ENCODE measurements around the gene ADAMTS12. TPM values are rescaled to one million over a fixed set of nuclear protein-coding genes. Genes with fewer than 3 reads are reported as not detected.

ADAMTS12 gene
- polyA plus RNA-seq, 1 donor from 2014 or later, result 0.07 TPM

DNA sequence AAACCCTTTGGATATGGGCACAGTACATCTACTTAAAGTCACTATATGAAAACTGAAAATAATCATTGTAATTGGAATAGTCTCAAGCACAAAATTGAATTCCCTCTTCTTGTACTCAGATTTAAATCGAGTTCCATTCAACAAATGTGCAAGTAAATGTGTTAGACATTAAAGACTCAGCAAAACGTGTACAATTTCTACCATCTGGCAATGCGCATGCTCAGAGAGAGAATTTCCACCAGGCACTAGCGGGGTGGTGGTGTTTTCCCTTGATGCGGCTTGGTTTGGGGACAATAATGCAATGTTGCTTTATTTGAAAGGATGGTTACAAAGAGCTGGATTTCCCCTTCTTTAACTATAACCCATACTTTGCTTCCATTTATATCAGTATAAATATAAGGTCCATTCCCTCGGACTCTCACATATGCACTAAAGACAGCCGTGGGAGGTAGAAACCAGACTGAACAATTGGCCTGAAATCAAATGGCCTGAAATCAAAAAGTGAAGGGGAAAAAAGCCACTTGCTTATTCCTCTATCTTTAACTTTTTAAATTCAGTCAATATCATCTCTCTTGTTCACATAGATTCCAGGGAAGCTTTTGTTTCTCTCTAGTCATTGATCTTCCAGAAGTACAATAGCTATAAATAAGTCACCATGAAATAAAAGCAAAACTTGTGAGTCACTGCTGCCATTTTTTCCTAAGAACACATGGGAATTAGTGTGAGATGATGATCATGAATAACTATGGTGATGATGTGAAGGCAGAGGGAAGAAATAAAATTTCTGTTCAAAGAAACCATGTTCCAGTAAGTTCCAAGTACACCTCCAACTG is 59.2 kb downstream of the ADAMTS12 start:
- Histone ChIP-seq H3K9me3 (ENCODE audit: low read length) (no peaks in the 10 kb centered on the region), H4K20me1 (ENCODE audit: insufficient read depth) (no peaks in the 10 kb centered on the region), H3K4me2 (ENCODE audit: low read length) (no peak overlapping the region), H3K4me3 (ENCODE audit: low read length) (no peak overlapping the region), H3K36me3 (ENCODE audit: insufficient read depth, low read length) (no peaks in the 10 kb centered on the region), H3K9me2 (ENCODE audit: insufficient read depth, low read length) (no peaks in the 10 kb centered on the region), H3K79me2 (replicated peaks; ENCODE audit: insufficient read depth, low read length) (no peaks in the 10 kb centered on the region), H3K9ac (ENCODE audit: low read length) (no peak overlapping the region), H3K27me3 (ENCODE audit: insufficient read depth, low read depth, low read length) (no peaks in the 10 kb centered on the region), H3K27ac (ENCODE audit: low read length) (no peak overlapping the region), H2AFZ (ENCODE audit: low read depth, low read length) (no peak overlapping the region), H3F3A (ENCODE audit: insufficient read depth, low read length, poor library complexity, severe bottlenecking) (no peaks in the 10 kb centered on the region)
- TF ChIP-seq POLR2AphosphoS5 (IDR thresholded peaks at IDR 0.05) (peak; percentile 28), MXI1 (conservative IDR thresholded peaks at IDR 0.05; ENCODE audit: poor library complexity, severe bottlenecking) (no peak), REST (IDR thresholded peaks at IDR 0.05; ENCODE audit: borderline replicate concordance) (no peak)
- TF ChIP-seq, protein P1, sequence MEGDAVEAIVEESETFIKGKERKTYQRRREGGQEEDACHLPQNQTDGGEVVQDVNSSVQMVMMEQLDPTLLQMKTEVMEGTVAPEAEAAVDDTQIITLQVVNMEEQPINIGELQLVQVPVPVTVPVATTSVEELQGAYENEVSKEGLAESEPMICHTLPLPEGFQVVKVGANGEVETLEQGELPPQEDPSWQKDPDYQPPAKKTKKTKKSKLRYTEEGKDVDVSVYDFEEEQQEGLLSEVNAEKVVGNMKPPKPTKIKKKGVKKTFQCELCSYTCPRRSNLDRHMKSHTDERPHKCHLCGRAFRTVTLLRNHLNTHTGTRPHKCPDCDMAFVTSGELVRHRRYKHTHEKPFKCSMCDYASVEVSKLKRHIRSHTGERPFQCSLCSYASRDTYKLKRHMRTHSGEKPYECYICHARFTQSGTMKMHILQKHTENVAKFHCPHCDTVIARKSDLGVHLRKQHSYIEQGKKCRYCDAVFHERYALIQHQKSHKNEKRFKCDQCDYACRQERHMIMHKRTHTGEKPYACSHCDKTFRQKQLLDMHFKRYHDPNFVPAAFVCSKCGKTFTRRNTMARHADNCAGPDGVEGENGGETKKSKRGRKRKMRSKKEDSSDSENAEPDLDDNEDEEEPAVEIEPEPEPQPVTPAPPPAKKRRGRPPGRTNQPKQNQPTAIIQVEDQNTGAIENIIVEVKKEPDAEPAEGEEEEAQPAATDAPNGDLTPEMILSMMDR (IDR thresholded peaks at IDR 0.05; ENCODE audit: poor library complexity, severe bottlenecking), result no peak

GRCh38 chr5:33831041-33831440 is 60.7 kb downstream of the ADAMTS12 start:
- no peak overlapping the region for H3K4me2 ChIP-seq (ENCODE audit: low read length)
- H4K20me1 ChIP-seq (ENCODE audit: insufficient read depth), result no peaks in the 10 kb centered on the region
- H3K9ac ChIP-seq (ENCODE audit: low read length), result no peak overlapping the region
- H3K36me3 ChIP-seq (ENCODE audit: insufficient read depth, low read length), result no peaks in the 10 kb centered on the region
- no peaks in the 10 kb centered on the region for H3K9me3 ChIP-seq (ENCODE audit: low read length)
- H2AFZ ChIP-seq (ENCODE audit: low read depth, low read length), result no peak overlapping the region
- no peak overlapping the region for H3K4me3 ChIP-seq (ENCODE audit: low read length)
- H3K79me2 ChIP-seq (replicated peaks; ENCODE audit: insufficient read depth, low read length), result no peaks in the 10 kb centered on the region
- H3K27me3 ChIP-seq (ENCODE audit: insufficient read depth, low read depth, low read length), result no peaks in the 10 kb centered on the region
- H3K27ac ChIP-seq (ENCODE audit: low read length), result no peak overlapping the region
- TF ChIP-seq RAD21 (conservative IDR thresholded peaks at IDR 0.05), result no peak
- TF ChIP-seq EZH2 (IDR thresholded peaks at IDR 0.05; ENCODE audit: borderline replicate concordance, insufficient read depth, low read length, poor library complexity, severe bottlenecking), result no peak
- no peak for TF ChIP-seq MXI1 (conservative IDR thresholded peaks at IDR 0.05; ENCODE audit: poor library complexity, severe bottlenecking)
- TF ChIP-seq TAF1 (IDR thresholded peaks at IDR 0.05; ENCODE audit: low read depth), result no peak
- no peaks in the 10 kb centered on the region for H3K9me2 ChIP-seq (ENCODE audit: insufficient read depth, low read length)
- no peaks in the 10 kb centered on the region for H3F3A ChIP-seq (ENCODE audit: insufficient read depth, low read length, poor library complexity, severe bottlenecking)

DNA sequence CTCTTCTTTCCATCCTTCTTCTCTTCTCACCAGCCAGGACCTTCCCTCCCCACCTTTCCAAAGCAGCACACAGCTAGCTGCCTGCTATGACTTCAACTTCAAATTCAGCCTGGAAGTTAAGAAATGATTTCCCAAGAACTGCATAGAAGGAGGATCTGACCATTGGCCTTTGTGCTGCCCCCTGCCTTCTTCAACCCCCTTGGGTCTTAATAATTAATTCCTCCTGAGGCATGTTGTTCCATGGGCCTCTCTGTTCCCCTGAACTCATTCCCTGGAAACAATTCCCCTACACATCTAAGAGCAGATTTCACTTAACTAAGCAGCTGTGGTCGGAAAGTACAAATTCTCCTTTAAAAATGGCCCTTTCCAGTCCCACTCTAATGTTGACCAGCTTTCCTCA is 62.4 kb downstream of the ADAMTS12 start:
- Histone ChIP-seq H3K27ac (ENCODE audit: low read length) (no peak overlapping the region), H3K36me3 (ENCODE audit: insufficient read depth, low read length) (no peaks in the 10 kb centered on the region), H3K4me2 (ENCODE audit: low read length) (no peak overlapping the region), H3K4me3 (ENCODE audit: low read length) (no peak overlapping the region), H3K9me2 (ENCODE audit: insufficient read depth, low read length) (no peaks in the 10 kb centered on the region), H3K9ac (ENCODE audit: low read length) (no peak overlapping the region), H3K27me3 (ENCODE audit: insufficient read depth, low read depth, low read length) (no peaks in the 10 kb centered on the region), H3K79me2 (replicated peaks; ENCODE audit: insufficient read depth, low read length) (no peaks in the 10 kb centered on the region), H3K9me3 (ENCODE audit: low read length) (no peaks in the 10 kb centered on the region), H3F3A (ENCODE audit: insufficient read depth, low read length, poor library complexity, severe bottlenecking) (no peaks in the 10 kb centered on the region), H2AFZ (ENCODE audit: low read depth, low read length) (no peak overlapping the region), H4K20me1 (ENCODE audit: insufficient read depth) (no peaks in the 10 kb centered on the region)
- TF ChIP-seq, protein P1 (IDR thresholded peaks at IDR 0.05; ENCODE audit: poor library complexity, severe bottlenecking), result no peak
- no peak for TF ChIP-seq POLR2AphosphoS5 (IDR thresholded peaks at IDR 0.05)
- TF ChIP-seq RAD21 (conservative IDR thresholded peaks at IDR 0.05), result no peak

Measured in neural cell (in vitro differentiated cells).